ENCODE results near the gene SECISBP2L.
A peak's percentile ranks its signal among the peaks of the same experiment; 100 is the strongest.
"Not testable (repeated sequence)": the region's sequence is repeated elsewhere in the genome, so short reads cannot be mapped to it uniquely, and the experiment has no call there.

Gene SECISBP2L, protein sequence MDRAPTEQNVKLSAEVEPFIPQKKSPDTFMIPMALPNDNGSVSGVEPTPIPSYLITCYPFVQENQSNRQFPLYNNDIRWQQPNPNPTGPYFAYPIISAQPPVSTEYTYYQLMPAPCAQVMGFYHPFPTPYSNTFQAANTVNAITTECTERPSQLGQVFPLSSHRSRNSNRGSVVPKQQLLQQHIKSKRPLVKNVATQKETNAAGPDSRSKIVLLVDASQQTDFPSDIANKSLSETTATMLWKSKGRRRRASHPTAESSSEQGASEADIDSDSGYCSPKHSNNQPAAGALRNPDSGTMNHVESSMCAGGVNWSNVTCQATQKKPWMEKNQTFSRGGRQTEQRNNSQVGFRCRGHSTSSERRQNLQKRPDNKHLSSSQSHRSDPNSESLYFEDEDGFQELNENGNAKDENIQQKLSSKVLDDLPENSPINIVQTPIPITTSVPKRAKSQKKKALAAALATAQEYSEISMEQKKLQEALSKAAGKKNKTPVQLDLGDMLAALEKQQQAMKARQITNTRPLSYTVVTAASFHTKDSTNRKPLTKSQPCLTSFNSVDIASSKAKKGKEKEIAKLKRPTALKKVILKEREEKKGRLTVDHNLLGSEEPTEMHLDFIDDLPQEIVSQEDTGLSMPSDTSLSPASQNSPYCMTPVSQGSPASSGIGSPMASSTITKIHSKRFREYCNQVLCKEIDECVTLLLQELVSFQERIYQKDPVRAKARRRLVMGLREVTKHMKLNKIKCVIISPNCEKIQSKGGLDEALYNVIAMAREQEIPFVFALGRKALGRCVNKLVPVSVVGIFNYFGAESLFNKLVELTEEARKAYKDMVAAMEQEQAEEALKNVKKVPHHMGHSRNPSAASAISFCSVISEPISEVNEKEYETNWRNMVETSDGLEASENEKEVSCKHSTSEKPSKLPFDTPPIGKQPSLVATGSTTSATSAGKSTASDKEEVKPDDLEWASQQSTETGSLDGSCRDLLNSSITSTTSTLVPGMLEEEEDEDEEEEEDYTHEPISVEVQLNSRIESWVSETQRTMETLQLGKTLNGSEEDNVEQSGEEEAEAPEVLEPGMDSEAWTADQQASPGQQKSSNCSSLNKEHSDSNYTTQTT

GRCh38 chr15:49046220-49047102, at the start of gene SECISBP2L:
TSS of gene SECISBP2L (minus strand) at chr15:49046446. CDS start at chr15:49046299, 147 bp downstream.
- peak; percentile 91 to 99 (median 93) for DNase-seq
- intact Hi-C loops (cut with DNase I): loop anchor here (1.0 to 10.0 kb wide), 4 partner anchors 41 to 172 kb away; partner anchors contain the start of genes COPS2 and EID1

DNA sequence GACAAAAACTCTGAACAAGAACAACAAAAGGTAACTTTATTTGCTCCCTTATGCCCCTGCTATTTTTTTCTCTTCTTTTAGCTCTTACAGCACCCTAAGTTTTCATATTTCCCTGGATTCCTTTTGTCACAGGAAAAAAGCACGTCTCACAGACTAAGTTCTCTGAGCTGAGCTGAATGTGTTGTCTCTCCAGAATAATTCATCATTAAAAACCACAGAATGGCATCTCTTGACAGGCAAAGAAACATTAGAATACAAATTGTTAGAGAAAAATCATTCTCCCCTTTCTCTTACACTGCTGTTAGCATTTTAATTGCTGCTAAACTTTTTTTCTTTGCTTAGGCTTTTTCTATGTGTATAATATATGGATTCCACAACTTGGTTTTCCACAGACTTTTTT, 48.7 kb upstream of the SECISBP2L start:
- DNase-seq: no peak
- intact Hi-C loops (cut with DNase I): no loop called here

GRCh38 chr15:49093252-49094105, 47.2 kb upstream of the SECISBP2L start:
- DNase-seq: no peak
- intact Hi-C loops (cut with DNase I): no loop called here

GRCh38 chr15:49088996-49089395, 42.8 kb upstream of the SECISBP2L start:
- DNase-seq: peak in 1 of 10 donors; percentile 6
- intact Hi-C loops (cut with DNase I): loop anchor here (5.0 kb wide), 1 partner anchor 42 kb away; the partner anchor contains the start of gene SECISBP2L

GRCh38 chr15:49085696-49086459, 39.6 kb upstream of the SECISBP2L start:
- intact Hi-C loops (cut with DNase I): loop anchor here (5.0 kb wide), 1 partner anchor 39 kb away; the partner anchor contains the start of gene SECISBP2L
- DNase-seq: no peak

GRCh38 chr15:49084285-49084570, 38.0 kb upstream of the SECISBP2L start:
- no peak for DNase-seq
- intact Hi-C loops (cut with DNase I): no loop called here

- DNase-seq: no peak
- intact Hi-C loops (cut with DNase I): no loop called here
These were observed 37.4 kb upstream of the SECISBP2L start for GRCh38 chr15:49083401-49084284.

DNA sequence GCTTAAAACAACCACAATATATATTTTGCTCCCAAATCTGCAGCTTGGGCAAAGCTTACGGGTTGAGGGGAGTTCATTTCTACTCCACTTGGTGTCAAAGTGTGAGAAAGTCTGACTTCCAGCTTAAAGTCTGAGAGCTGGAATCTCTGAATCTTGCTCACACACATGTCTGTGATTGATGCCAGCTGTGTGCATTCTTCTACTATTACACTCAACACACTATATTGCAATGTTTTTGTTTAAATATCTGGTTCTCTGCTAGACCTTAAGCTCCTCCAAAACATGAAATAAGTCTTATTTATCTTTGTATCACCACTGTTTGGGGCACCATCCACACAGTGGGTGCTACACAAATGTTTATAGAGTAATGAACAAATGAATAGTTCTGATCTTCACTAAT, 36.7 kb upstream of the SECISBP2L start:
- intact Hi-C loops (cut with DNase I): no loop called here
- DNase-seq: no peak

DNA sequence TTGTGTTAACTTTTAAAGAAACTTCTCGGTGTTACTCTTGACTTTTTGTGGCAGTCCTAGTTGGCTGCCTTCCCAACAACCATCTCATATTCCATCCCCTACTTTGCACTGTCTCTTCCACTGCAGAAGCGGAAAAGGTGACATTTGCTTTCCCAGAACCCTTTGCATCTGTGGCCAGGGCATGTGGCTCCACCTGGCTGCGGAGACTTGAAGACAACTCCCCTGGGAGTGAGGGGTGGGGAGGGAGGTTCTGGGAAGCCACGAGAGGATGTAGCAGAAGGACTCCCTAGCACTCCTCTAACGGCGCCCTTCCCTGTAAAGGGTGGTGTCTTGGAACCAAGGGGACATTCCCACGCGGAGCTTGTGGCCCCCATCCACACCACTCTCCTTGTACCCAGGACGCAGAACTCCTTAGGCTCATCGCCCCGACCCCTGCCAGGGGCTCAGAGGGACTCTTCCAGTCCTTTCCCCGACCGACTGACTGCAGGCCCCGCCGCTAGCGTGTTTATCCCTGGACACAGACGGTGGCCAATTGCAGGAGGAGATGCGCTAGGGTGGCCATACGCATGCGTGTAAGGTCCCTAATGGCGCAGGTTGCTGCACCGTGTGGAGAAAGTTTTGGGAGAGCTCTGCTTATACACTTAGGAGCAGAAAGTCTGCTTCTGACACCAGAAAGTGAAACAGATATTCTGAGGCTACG, 33.2 kb upstream of the SECISBP2L start:
- intact Hi-C loops (cut with DNase I): no loop called here
- peak in 1 of 10 donors; percentile 59 for DNase-seq

DNA sequence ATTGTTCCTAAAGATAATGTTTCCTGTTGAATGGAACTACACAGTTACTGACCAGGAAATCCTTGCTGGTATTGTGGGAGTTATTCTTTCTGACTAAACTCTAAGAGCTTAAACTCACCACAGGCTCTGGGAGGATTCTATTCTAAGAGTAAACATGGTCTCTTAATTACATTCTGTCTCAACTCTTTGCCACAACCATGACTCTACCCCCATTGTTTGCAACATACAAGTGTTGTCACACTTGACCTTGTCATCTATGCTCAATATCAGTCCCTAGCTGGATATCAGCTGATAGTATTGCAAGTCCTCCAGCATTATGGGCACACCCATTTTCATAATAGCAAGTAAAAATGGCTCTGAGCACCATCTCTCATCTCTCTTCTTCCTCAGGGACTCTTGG, 29.6 kb upstream of the SECISBP2L start:
- DNase-seq: no peak
- intact Hi-C loops (cut with DNase I): no loop called here

GRCh38 chr15:49074589-49075287, 28.5 kb upstream of the SECISBP2L start:
- intact Hi-C loops (cut with DNase I); DNase-seq: not testable (repeated sequence)

DNA sequence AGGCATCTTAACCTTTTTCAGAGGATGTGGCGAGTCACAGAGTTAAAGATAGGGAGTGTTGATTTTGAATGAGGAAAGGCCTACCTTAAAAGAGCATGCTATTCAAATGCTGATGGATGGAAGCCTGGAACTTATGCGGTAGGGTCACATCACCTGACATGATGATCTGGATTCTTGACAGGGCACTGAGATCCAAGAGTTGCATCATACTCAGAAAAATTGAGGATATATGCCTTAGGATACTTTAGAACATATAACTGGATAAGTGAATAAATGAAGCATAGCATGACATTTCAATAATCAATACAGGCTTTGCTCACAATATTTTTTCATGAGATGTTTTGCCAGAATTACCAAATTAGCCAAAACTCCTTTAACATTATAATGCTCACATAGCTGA, 20.1 kb upstream of the SECISBP2L start:
- intact Hi-C loops (cut with DNase I): no loop called here

GRCh38 chr15:49064884-49065283, 18.6 kb upstream of the SECISBP2L start:
- no peak for DNase-seq
- intact Hi-C loops (cut with DNase I): no loop called here

More for the DNA sequence above, 20.1 kb upstream of the SECISBP2L start:
- DNase-seq: no peak

- no peak for DNase-seq
- intact Hi-C loops (cut with DNase I): no loop called here
These were observed 18.0 kb upstream of the SECISBP2L start for GRCh38 chr15:49064281-49064653.

GRCh38 chr15:49063402-49064280, 17.4 kb upstream of the SECISBP2L start:
- intact Hi-C loops (cut with DNase I): no loop called here
- peak in 1 of 10 donors; percentile 43 for DNase-seq

Measured in posterior cingulate gyrus (tissue), 11 donors.